ENCODE results near the gene AADACL2. TPM values are rescaled to one million over a fixed set of nuclear protein-coding genes. Genes with fewer than 3 reads are reported as not detected.

Gene AADACL2, protein sequence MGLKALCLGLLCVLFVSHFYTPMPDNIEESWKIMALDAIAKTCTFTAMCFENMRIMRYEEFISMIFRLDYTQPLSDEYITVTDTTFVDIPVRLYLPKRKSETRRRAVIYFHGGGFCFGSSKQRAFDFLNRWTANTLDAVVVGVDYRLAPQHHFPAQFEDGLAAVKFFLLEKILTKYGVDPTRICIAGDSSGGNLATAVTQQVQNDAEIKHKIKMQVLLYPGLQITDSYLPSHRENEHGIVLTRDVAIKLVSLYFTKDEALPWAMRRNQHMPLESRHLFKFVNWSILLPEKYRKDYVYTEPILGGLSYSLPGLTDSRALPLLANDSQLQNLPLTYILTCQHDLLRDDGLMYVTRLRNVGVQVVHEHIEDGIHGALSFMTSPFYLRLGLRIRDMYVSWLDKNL
- total RNA-seq, result under 1 TPM in 2 of 3 donors, not detected in 1; 0.16 to 0.73 TPM

DNA sequence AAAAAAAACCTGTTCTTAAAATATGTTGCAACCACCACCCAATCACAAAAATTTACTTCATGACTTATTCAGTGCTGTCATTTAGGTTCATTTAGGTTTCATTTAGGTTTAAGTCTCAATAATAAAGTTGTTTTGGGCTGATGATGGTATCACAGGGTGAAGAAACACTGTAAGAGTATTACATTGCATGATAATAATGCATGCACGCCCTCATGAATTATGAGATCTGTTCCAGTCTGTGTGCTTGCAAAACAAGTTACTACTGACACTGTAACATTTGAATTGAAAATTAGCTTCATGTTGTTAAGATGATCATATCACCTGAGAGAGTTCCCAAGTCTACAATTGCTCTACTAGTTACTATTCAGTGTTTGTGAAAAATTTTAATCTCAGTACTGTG is at the start of gene AADACL2:
Gene AADACL2 (plus strand): TSS at position 315 of the 400 bp plus-strand sequence. CDS start 109 bp downstream, outside the sequence.
- Histone ChIP-seq H3K4me3 (no peak within 1 kb of the TSS), H3K27ac (no peak within 1 kb of the TSS), H3K9me3 (no peaks in the 10 kb centered on the region), H3K4me1 (no peaks in the 10 kb centered on the region), H3K27me3 (no peaks in the 10 kb centered on the region), H3K36me3 (no peaks in the 10 kb centered on the region)
- no peak for DNase-seq (ENCODE audit: low spot score in 2 of 2)
- TF ChIP-seq POLR2A (IDR thresholded peaks at IDR 0.05), result no peak
- TF ChIP-seq, protein P1, sequence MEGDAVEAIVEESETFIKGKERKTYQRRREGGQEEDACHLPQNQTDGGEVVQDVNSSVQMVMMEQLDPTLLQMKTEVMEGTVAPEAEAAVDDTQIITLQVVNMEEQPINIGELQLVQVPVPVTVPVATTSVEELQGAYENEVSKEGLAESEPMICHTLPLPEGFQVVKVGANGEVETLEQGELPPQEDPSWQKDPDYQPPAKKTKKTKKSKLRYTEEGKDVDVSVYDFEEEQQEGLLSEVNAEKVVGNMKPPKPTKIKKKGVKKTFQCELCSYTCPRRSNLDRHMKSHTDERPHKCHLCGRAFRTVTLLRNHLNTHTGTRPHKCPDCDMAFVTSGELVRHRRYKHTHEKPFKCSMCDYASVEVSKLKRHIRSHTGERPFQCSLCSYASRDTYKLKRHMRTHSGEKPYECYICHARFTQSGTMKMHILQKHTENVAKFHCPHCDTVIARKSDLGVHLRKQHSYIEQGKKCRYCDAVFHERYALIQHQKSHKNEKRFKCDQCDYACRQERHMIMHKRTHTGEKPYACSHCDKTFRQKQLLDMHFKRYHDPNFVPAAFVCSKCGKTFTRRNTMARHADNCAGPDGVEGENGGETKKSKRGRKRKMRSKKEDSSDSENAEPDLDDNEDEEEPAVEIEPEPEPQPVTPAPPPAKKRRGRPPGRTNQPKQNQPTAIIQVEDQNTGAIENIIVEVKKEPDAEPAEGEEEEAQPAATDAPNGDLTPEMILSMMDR (IDR thresholded peaks at IDR 0.05), result no peak
- TF ChIP-seq POLR2AphosphoS5 (IDR thresholded peaks at IDR 0.05), result no peak
- intact Hi-C loops (cut with DNase I; ENCODE audit: low total_unique reads), result no loop called here

DNA sequence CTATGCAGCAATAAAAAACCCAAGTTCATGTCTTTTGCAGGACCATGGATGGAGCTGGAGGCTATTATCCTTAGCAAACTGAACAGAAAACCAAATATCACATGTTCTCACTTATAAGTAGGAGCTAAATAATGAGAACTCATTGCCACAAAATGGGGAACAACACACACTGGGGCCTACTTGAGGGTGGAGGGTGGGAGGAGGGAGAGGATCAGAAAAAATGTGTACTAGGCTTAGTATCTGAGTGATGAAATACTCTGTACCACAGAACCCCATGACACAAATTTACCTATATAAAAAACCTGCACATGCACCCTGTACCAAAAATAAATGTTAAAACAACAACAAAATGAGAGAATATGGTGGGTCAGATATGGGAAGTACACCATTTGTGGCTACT is 49.6 kb upstream of the AADACL2 start:
- Histone ChIP-seq H3K27me3 (no peaks in the 10 kb centered on the region), H3K36me3 (no peaks in the 10 kb centered on the region), H3K4me1 (no peaks in the 10 kb centered on the region), H3K4me3 (no peak overlapping the region), H3K9me3 (no peaks in the 10 kb centered on the region), H3K27ac (no peak overlapping the region)
- no peak for TF ChIP-seq POLR2AphosphoS5 (IDR thresholded peaks at IDR 0.05)
- TF ChIP-seq, protein P1 (IDR thresholded peaks at IDR 0.05), result no peak
- TF ChIP-seq POLR2A (IDR thresholded peaks at IDR 0.05), result no peak
- no peak for DNase-seq (ENCODE audit: low spot score in 2 of 2)
- intact Hi-C loops (cut with DNase I; ENCODE audit: low total_unique reads), result no loop called here

DNA sequence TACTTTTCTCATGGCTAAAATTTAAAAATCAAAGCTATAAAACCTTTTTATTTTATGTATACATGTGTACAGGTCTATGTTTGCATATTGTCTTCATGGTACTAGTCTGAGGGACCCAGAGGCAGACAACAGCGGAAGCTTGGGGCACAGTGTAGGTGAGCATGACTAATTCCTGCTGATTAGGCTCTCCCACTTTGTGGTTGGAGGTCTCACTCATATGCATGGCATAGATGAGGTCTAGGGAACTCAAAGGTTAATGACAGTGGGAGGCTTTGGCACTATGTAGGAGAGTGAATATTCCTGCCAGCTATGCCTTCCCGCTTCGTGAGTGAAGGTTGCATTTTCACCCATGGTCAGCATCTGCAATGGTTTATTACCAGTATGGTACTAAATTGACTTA is 47.5 kb upstream of the AADACL2 start:
- TF ChIP-seq POLR2A (IDR thresholded peaks at IDR 0.05) (no peak), POLR2AphosphoS5 (IDR thresholded peaks at IDR 0.05) (no peak)
- TF ChIP-seq, protein P1 (IDR thresholded peaks at IDR 0.05), result no peak
- intact Hi-C loops (cut with DNase I; ENCODE audit: low total_unique reads), result no loop called here

DNA sequence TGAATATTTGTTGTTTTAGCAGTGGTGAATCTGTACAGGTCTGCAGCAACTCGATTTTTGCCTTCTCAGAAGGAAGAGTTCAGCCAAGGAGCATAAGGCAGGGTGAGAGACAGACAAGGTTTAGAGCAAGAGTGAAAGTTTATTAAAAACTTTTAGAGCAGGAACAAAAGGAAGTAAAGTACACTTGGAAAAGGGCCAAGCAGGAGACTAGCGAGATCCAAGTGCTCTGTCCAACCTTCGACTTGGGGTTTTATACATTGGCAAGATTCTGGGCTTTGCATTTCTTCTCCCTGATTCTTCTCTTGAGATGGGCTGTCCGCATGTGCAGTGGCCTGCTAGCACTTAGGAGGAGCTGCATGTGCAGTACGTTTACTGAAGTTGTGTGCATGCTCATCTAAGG is 46.7 kb upstream of the AADACL2 start:
- intact Hi-C loops (cut with DNase I; ENCODE audit: low total_unique reads), result no loop called here
- no peaks in the 10 kb centered on the region for H3K9me3 ChIP-seq
- no peaks in the 10 kb centered on the region for H3K4me1 ChIP-seq
- no peaks in the 10 kb centered on the region for H3K27me3 ChIP-seq
- H3K36me3 ChIP-seq, result no peaks in the 10 kb centered on the region
- DNase-seq (ENCODE audit: low spot score in 2 of 2), result no peak
- no peak overlapping the region for H3K27ac ChIP-seq
- H3K4me3 ChIP-seq, result no peak overlapping the region
- TF ChIP-seq, protein P1 (IDR thresholded peaks at IDR 0.05), result no peak
- no peak for TF ChIP-seq POLR2A (IDR thresholded peaks at IDR 0.05)
- TF ChIP-seq POLR2AphosphoS5 (IDR thresholded peaks at IDR 0.05), result no peak

More for the DNA sequence above, 47.5 kb upstream of the AADACL2 start:
- H3K36me3 ChIP-seq, result no peaks in the 10 kb centered on the region
- no peaks in the 10 kb centered on the region for H3K27me3 ChIP-seq
- no peaks in the 10 kb centered on the region for H3K4me1 ChIP-seq
- no peak overlapping the region for H3K4me3 ChIP-seq
- DNase-seq (ENCODE audit: low spot score in 2 of 2), result no peak
- H3K9me3 ChIP-seq, result no peaks in the 10 kb centered on the region
- no peak overlapping the region for H3K27ac ChIP-seq

DNA sequence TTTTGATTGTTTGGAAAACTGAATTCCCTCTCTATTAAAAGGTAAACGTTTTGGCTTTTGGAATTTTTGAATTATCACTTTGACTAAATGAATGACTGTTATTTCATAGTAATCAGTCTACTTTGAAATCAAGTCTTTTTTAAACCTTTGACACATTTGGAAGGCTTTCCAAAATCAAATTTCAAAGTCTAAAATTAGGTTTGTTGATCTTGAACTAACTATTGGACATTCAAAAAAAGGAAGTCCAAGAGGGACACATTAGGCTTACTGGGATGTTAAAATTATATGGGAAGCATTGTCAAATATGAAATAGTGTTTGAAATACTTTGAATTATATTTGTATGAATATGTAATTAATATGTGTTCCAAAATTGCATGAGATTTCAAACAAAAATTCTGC is 45.2 kb upstream of the AADACL2 start:
- H3K27ac ChIP-seq, result no peak overlapping the region
- H3K9me3 ChIP-seq, result no peaks in the 10 kb centered on the region
- DNase-seq (ENCODE audit: low spot score in 2 of 2), result no peak
- no peaks in the 10 kb centered on the region for H3K36me3 ChIP-seq
- H3K4me3 ChIP-seq, result no peak overlapping the region
- TF ChIP-seq, protein P1 (IDR thresholded peaks at IDR 0.05), result no peak
- TF ChIP-seq POLR2AphosphoS5 (IDR thresholded peaks at IDR 0.05) (no peak), POLR2A (IDR thresholded peaks at IDR 0.05) (no peak)
- no peaks in the 10 kb centered on the region for H3K4me1 ChIP-seq
- no peaks in the 10 kb centered on the region for H3K27me3 ChIP-seq
- intact Hi-C loops (cut with DNase I; ENCODE audit: low total_unique reads), result no loop called here
